HG02678 (cell line): ENCODE results near the gene KIF26A.
"Not testable (repeated sequence)": the region's sequence is repeated elsewhere in the genome, so short reads cannot be mapped to it uniquely, and the experiment has no call there.

ENCODE experiments used
- ATAC-seq: cut with Tn5 transposase; IDR thresholded peaks from one replicate; pipeline ENCODE4 v1.9.1; 2021; ENCODE audit warnings: mild to moderate bottlenecking, moderate library complexity; ENCODE audit not compliant: unreplicated experiment

Gene KIF26A

GRCh38 chr14:104142946-104143470, 4.6 kb downstream of the KIF26A start:
- ATAC-seq: no peak

DNA sequence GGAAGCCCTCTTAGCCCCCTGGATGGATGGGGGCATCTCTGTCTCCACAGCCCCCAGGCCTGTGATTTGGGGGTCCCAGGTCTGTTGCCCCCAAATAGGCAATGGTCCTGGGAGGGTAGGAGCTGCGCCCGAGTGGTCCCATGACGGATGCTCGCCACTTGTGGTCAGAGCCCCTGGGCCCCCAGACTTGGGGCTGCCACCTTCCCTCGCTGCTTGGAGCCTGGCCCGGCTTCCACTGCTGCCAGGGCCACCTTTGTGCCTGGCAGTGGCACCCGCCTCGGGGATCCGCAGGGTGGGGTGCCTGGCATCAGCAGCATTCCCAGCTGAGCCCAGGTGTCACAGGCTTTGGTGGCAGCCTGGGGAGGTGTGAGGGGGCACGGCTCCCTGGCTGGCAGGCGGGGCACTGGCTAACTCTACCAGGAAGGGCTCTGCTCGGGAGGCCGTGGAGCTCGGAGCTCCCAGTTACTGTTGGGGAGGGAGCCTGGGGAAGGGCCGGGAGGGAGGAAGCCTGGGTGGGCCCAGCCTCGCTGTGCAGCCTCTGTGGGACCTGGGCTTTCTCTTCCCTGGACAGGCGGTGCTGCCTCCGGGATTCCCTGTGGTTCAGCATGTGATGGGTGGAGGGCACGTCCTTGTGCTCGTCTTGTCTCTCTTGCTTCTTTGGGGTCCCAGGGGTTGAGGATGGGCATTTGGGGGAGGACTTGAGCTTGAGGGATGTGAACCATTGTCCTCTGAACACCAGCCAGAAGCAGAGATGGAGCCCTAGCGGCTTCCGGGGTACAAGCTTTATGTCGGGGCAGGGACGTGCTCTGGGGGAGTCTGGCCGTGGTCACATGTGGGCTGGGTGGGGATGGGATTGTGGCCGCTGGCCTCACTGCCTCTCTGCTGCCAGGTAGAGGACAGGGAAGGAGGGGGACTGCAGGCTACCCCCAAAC, 5.4 kb downstream of the KIF26A start:
- ATAC-seq: no peak

GRCh38 chr14:104144453-104144790, 6.0 kb downstream of the KIF26A start:
- no peak for ATAC-seq

DNA sequence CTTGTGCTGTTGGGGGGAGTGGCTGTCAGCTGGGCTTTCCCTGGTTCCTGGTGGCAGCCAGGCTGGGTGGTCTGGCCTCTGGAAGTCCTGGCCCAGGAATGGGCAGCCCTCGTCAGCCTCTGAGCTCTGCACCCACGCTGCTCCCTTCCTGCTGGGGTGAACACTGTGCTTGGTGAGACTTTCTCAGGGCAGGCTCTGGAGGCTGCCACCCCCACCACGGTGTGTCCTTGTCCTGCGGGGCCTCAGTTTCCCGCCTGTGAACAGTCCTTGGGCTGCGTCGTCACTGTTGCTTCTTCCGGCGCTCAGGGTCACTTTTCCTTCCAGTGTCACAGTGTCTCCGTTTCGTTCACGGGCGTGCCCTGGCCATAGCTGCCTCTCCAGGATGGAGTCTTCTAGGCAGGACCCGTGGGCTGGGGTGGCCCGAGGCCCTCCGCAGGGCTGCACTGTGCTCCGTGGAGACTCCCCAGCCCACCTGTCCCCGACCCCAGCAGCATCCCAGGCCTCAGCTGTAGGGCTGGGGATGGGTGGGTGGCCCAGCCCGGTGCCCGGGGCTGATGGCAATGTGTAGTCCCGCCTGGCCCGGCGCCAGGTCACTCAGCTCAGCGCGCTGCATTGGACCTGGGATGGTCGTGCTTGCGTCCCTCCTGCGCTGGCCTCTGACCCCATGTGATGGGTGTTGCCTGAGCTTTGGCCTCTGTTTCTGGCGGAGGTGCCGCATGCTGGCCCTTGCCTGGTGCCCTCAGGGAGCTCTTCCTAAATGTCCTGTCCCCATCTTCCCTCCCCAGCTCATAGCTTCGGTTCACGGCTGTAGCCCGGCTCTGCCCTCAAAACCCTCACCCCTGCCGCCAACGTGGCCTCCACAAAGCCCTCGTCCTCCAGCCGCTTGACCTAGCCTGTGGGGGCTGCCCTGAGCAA, 6.8 kb downstream of the KIF26A start:
- ATAC-seq: no peak

DNA sequence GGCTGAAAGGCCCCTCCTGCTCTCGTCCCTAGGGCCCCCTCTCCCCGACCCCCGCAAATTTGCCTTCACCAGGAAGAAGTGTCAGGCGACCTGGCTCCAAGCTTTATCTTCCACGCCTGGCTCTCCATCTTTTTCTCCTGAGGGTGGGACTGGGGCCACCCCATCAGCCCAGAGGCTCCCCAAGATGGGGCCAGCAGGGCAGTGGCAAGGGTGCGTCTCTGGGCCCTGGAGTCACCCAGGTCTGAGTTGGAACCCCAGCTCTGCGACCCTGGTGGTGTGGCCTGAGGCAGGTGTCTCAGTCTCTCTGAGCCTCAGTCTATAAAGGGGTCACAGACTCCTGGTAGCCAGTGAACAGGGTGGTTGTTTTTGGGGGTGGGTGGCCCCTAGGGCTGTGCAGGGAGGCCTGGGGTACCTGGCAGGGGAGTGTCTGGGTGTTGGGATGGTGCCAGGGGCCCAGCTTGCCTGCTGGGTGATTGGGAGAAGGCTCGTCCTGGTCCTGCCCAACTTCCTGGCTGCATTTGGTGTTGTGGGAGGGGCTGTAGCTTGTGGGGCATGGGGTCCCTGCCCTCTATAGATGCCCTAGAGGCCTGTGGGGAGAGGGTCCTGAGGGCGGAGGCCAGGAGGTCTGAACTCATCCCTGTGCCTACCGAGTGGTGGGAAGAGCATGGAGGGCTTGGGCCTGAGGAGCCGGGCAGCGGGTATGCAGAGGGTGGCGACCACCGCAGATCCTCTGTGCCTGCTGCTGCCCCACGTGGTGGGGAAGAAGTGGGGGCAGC, 7.6 kb downstream of the KIF26A start:
- no peak for ATAC-seq

DNA sequence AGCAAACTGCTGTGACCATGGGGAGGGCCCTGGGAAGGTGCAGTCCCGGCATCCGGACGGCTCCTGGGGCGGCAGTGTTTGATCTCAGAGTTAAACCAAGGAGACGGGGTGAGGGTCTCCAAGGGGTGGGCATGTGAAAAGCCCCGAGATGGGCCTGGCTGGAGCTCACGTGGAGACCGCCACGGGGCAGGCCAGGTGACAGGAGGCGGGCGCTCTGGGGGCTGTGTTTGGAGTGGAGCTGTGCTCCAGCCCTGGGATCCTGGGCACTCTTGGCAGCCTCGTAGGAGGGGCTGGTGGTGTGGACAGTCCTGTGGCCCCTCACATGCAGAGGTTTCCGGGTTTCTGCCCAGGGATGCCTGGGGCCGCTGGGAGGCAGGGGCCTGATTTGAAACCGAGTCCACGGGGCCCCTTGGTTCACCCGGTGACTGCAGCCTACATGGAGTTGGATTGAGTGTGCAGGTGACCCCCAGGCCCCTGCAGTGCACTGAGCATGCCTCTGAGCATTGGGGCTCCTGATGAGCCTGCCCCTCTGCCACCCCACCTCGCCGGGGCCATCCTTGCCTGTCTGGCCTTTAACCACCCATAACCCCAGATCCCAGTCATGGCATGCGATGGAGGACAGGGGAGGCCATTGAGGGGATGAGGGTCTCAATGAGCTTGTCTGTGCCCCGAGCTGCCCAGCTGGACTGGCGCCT, 8.4 kb downstream of the KIF26A start:
- no peak for ATAC-seq

GRCh38 chr14:104147346-104148125, 9.1 kb downstream of the KIF26A start:
- no peak for ATAC-seq

GRCh38 chr14:104148433-104149277, 10.3 kb downstream of the KIF26A start:
- ATAC-seq: no peak

DNA sequence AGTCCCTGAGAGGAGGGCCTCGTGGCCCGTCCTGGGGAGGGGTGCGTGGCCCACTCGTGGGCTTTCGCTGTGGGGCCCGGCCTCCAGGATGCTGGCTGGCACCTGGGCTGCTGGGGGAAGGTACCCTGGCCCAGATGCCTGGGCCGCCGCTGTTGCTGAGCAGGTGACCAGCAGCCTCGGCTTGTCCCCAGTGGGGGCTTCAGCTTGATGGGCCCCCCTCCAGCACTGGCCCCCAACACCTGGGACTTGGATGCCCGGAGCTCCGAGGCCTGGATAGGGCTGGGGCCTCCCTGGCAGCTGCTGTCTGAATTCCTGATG, 10.8 kb downstream of the KIF26A start:
- ATAC-seq: no peak

- no peak for ATAC-seq
Measured at GRCh38 chr14:104149617-104150135, 11.3 kb downstream of the KIF26A start.

GRCh38 chr14:104150136-104151025, 12.0 kb downstream of the KIF26A start:
- no peak for ATAC-seq

- no peak for ATAC-seq
Measured at GRCh38 chr14:104151026-104151381, 12.6 kb downstream of the KIF26A start.

DNA sequence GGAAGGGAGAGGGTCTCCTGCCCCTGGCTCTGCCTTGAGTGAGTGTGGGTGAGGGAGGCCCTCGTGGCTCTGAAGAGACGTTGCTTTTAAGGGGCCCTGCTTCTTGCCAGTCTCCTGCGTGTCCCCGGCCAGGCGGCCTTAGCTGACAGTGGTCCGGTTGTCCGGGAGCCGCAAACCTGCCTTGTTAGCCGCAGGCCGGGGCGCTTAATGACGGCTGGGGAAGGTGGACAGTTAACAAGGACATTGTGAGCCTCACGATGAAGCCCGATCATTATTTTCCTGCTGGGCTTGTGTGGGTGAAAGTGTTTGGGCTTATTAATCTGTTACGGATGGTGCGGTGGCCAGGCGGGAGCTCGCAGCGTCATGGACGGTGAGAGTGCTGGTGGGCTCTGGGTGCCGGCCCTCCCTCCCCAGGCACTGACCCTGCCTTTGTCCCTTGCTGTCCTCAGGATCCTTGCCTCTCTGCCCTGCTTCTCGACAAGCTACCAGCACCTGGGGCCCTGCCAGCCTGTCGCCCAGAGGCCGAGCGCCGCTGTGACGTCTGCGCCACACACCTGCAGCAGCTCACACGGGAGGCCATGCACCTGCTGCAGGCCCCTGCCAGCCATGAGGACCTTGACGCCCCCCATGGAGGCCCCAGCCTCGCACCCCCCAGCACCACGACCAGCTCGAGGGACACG, 13.3 kb downstream of the KIF26A start:
- no peak for ATAC-seq

DNA sequence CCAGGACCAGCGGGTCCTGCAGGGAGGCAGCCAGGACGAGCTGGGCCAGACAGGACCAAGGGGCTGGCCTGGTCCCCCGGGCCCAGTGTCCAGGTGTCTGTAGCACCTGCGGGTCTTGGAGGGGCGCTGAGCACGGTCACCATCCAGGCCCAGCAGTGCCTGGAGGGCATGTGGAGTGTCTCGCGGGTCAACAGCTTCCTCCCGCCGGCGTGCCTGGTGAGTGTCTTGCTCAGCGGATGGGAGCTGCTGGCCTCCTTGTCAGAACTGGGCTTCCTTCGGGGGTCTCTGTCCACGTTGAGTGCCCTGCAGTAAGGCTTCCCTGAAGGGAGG, 13.8 kb downstream of the KIF26A start:
- no peak for ATAC-seq

GRCh38 chr14:104152686-104153393, 14.5 kb downstream of the KIF26A start:
- ATAC-seq: no peak

DNA sequence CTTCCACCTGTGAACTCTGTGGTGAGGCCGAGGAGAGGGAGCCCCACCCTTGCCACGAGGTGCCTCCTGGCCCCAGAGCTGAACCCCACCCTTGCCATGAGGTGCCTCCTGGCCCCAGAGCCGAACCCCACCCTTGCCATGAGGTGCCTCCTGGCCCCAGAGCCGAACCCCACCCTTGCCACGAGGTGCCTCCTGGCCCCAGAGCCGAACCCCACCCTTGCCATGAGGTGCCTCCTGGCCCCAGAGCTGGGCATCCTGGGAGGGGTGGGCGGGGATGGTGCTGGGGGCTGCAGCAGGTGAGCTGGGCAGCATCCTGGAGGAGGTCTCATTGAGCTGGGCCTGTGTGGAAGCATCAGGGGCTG, 15.0 kb downstream of the KIF26A start:
- not testable (repeated sequence) for ATAC-seq

DNA sequence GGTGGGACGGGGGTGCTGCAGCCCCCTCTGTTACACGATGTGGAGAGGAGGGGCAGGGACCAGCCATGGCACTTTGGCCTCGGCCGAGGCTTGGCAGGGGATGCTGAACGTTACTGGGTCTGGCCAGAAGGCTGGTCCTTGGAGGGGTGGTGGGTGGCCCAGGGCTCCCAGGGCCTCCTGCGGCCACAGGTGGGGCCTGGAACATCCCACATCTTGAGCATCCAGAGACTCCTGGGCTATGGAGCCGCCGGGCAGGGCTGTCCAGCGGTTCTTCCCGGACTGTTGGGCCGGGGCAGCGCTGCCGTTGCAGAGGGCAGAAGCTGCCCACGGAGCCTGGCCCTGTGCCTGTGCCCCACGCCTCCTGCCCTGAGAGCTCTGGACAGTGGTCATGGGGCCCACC, 15.9 kb downstream of the KIF26A start:
- ATAC-seq: no peak
